ENCODE measurements around the gene SPAG9.

Gene SPAG9

GRCh38 chr17:51029568-51030463 lies 90.9 kb downstream of the SPAG9 start:
- FAIRE-seq: peak; percentile 61

GRCh38 chr17:51029142-51029541 lies 91.5 kb downstream of the SPAG9 start:
- no peak for FAIRE-seq

- no peak for FAIRE-seq
Measured at GRCh38 chr17:51028176-51028863, 92.3 kb downstream of the SPAG9 start.

DNA sequence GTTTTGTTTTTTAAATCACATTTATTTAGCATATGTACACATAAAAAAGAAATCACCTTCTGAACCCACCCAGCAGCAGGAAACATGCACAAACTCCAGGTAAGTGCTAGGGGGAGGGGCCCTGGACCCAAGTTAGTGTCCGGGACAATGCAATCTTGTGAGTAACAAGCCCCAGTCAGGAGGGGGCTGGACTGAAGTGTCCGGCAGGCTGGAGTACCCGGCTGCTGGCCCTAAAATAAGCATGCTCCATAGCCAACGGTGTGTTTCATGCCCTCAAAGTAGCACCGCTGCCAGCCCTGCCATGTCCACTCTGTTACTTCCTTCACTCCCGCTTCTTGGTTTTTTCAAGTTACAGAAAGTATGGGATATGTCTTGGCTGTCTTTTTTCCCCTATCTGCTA lies 102.1 kb downstream of the SPAG9 start:
- FAIRE-seq: no peak

GRCh38 chr17:51017270-51017669 lies 103.4 kb downstream of the SPAG9 start:
- FAIRE-seq: no peak

GRCh38 chr17:51016099-51016498 lies 104.6 kb downstream of the SPAG9 start:
- FAIRE-seq: no peak

DNA sequence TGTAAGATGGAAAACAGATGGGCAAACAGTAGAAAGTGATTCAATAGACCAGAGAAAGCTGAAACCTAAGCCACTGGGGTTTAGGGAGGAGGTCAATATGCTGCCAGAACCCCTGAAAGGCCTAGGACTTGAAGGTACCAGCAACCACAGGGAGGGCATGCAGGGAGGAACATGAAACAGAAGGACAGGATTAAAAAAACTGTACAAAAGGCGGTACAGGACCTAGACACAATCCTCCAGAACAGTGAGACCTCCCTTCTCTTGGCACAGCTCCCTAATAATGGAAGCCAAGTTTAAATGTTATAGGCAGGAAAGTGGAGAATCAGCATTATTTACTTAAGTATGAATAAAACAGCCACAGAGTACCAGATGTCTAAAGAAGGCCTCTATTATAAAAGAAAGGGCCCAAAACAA lies 105.5 kb downstream of the SPAG9 start:
- no peak for FAIRE-seq

DNA sequence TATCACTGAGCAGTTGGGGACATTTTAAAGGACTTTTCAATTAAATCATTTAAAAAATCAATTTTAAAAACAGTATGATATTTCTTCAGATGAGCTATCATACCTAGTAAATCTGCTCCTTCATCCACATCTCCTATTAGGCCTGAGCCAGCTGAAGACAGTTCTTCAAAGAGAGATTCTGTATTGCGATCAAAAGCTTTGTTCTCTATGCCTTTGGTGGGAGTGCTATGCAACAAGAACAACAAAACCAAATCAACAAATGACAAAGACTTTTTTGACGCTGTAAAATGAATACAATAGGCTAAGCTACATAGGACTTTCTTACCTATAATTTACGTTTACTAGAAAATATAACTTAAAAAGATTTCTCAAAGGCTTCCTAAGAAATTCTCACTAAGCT lies 106.5 kb downstream of the SPAG9 start:
- no peak for FAIRE-seq

DNA sequence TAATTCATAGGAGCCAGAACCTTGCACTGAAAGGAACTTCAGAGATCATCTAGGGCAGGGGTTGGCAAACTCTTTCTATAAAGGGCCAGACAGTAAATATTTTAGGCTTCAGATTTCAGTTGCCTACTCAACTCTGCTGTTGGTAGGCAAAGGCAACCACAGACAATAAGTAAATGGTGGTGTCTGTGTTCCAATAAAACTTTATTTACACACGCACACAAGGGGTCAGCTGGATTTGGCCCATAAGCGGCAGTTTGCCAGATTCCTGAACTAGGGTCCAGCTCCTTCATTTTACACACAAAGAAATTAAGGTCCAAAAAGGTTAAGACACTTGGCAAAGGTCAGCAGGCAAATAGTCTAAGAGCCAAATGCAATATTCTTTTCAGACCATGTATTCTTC lies 107.3 kb downstream of the SPAG9 start:
- no peak for FAIRE-seq

DNA sequence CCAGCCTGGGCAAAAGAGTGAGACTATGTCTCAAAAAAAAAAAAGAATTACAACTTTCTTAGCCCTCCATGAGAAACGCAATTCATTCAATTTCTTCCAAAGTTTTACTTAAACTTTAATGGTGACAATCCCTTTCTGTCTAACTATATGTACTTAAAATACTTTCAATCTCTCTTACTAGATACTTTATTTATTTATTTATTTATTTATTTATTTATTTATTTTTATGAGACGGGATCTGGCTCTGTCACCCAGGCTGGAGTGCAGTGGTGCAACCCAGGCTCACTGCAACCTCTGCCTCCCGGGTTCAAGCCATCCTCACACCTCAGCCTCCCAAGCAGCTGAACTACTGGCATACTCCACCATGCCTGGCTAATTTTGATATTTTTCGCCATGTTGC lies 108.1 kb downstream of the SPAG9 start:
- no peak for FAIRE-seq

GRCh38 chr17:51010173-51010675 lies 110.4 kb downstream of the SPAG9 start:
- no peak for FAIRE-seq

DNA sequence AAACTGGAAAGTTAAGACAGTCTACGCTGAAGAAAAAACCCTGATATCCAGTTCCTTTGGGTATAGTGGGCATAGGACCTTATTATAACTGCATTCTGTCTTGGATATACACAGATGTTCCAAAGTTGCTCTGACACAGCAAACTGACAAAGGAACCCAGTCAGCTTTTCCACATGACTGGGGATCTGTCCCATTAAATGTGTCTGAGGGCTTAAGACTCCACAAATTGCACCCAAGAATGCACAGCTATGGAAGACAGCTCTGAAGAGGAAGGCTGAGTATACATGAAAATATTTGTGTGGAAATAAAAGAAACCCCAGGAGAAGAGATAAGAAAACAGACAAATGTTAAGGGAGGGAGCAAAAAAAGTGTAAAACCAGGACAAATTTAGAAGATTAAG lies 114.1 kb downstream of the SPAG9 start:
- no peak for FAIRE-seq

DNA sequence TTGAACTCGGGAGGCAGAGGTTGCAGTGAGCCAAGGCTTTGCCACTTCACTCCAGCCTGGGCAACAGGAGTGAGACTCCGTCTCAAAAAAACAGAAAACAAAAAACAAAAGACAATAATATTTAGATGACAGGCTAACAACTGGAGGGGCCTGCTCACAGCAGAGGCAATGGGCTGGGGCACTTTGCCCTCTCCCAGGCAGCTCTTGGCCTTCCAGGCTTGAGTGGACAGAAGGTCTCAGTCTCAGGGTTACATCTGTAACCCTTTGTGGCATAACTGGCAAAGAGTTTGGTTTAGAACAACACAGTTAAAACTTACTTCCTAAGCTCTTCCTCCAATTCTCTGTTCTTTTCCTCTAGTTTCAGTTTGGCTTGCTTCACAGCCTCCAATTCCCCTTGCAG lies 114.9 kb downstream of the SPAG9 start:
- FAIRE-seq: no peak

DNA sequence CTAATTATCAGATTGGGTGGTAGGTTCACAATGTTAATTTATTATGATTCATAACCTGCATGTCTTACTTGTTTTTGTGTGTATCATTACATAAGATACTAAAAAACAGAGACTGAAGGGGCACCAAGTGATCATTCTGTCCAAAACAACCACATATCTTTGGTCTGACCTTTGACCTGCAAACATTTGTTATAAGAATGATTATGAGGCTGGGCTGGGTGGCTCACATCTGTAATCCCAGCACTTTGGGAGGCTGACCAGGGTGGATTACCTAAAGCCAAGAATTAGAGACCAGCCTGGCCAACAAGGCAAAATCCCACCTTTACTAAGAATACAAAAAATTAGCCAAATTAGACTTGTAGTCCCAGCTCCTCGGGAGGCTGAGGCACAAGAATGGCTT lies 116.4 kb downstream of the SPAG9 start:
- FAIRE-seq: no peak

DNA sequence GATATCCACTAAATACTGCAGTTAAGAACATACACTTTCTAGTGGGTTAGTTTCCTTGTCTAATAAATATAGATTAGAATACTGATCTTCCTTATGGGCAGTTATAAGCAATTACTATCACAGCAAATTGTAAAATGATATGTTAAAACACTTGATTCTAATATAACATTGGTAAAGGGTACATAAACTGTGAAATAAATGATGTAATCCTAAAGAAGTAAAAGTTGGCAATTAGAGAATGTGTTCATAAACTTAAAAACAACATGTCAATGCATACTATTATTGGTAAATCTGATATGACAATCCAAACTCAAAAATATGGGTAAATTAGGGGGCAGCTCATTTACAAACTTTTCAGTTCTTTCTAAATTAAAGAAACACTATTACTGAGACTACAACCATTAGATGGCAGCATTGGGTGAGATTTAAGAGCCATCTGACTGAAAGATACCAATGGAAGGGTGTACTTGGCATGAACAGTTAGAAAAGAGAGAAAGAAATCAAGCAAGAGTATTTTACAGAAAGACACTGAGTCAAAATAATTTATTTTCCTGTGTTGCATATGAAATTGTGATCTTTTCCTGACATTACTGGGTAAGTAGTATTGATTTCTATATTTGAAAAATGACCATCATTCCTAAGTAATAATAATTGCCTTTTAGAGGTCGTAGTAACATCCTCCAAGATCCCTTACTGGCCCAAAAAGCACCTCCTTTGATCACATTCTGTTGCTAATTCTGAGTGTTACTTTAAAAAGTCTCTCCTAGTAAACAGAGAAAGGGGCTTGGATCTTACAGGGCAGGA lies 119.6 kb downstream of the SPAG9 start:
- FAIRE-seq: peak; percentile 97

DNA sequence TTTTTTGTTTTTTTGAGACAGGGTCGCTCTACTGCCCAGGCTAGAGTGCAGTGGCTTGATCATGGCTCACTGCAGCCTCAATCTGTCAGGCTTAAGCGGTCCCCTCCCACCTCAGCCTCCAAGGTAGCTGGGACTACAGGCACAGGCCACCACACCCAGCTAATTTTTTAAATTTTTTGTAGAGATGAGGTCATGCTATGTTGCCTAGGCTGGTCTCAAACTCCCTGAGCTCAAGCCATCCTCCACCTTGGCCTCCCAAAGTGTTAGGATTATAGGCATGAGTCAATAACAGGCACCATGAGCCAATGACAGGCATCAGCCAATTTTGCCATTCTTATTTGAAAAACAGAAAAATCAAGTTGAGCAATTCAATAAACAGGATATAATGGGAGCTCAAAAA lies 125.0 kb downstream of the SPAG9 start:
- FAIRE-seq: no peak

DNA sequence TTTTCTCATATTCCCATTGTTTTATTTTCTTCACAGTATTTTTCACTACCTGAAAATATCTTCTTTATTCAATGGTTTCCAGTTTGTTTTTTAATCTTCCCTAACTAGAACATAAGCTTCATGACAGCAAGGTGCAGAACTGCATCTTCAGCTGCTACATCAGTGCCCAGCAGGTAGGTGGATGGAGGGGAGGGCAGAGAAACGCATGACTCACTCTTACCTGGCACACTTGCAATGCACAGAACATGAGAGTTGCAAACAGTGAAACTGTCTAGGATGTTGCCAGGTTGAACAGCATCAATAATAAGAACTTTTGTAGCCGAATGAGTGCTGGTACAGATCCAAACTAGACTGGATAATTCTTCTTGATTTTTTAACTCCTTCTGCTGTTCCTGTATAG lies 127.1 kb downstream of the SPAG9 start:
- FAIRE-seq: no peak

DNA sequence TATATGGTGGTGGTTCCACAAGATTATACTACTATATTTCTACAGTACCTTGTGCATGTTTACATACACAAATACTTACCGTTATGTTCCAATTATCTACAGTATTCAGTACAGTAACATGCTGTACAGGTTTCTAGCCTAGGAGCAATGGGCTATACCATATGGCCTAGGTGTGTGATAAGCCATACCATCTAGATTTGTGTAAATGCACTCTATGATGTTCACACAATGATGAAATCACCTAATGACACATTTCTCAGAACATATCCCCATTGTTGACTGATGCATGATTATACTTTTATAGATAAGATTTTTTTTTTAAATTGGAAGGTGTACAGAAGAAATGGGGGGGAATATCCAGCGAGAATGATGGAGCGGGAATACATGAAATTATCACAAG lies 131.5 kb downstream of the SPAG9 start:
- FAIRE-seq: no peak

DNA sequence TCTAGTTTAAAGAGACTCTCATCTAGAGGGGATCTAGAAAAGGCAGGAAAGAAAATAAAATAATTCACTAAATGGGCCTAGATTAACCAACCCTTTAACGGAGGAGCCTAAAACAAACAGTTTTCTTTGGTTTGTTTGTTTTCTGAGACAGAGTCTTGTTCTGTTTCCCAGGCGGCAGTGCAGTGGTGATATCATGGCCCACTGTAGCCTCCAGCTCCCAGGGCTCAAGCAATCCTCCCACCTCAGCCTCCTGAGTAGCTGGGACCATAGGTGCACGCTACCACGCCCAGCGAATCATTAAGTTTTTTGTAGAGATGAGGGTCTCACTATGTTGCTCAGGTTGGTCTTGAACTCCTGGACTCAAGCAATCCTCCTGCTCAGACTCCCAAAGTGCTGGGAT lies 132.2 kb downstream of the SPAG9 start:
- FAIRE-seq: no peak

DNA sequence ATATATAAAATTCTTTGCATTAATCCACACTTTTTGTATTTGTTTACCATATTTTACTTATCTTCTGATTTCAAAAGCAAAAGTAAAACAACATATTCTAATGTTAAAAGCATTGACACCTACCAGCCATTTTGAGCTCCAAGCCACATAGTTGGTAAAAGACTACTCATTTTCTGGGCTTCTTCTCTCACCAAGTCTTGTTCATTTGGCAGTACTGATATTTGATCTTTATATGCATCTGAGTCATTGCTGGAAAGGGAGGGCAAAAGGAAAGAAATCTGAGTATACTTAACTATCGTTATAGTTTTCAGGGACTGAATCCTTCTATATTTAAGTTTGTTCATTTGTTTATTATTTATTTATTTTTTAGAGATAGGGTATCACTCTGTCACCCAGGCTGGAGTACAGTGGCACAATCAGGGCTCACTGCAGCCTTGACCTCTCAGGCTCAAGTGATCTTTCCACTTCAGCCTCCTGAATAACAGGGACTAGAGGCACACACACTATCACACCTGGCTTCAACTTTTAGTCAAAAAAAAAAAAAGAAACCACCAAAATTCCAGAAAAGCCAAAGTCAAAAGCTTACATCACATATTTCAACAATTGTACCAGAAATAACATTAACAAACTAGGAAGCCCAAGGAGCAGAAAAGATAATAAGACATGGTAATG lies 133.5 kb downstream of the SPAG9 start:
- no peak for FAIRE-seq

GRCh38 chr17:50981279-50981678 lies 139.4 kb downstream of the SPAG9 start:
- FAIRE-seq: no peak

DNA sequence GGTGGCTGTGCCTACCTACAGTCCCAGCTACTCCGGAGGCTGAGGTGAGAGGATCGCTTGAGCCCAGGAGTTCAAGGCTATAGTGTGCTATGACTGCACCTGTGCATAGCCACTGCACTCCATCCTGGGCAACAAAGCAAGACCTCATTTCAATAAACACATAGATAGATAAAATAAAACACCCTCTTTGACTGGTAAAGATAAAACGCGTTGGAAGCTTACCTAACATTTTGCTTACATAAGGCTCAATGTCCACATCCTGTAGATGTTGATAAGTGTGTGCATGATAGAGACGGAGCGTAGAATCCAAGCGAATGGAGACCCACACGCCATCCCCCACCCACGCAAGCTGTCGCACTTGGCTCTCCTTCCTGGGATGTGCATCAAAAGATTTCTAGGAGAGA lies 141.1 kb downstream of the SPAG9 start:
- FAIRE-seq: no peak
